HL-60 (cell line): ENCODE measurements around the gene STON1.

ENCODE experiments used
- CTCF ChIP-seq: IDR thresholded peaks from one replicate; pipeline ENCODE4 v1.5.1; 2011; ENCODE audit warnings: low read length, control low read depth, inconsistent platforms; ENCODE audit not compliant: insufficient read depth
- GABPA ChIP-seq: IDR thresholded peaks from 2 replicates; pipeline ENCODE4 v1.6.1; 2012; ENCODE audit warnings: low read depth
- POLR2AphosphoS5 ChIP-seq: IDR thresholded peaks from 2 replicates; pipeline ENCODE4 v1.6.1; 2012; ENCODE audit warnings: low read depth
- REST ChIP-seq: IDR thresholded peaks from 2 replicates; pipeline ENCODE4 v1.6.1; 2012; ENCODE audit warnings: low read depth; ENCODE audit not compliant: insufficient replicate concordance
- SPI1 ChIP-seq: IDR thresholded peaks from 2 replicates; pipeline ENCODE4 v1.6.1; 2012; ENCODE audit warnings: low read depth, mild to moderate bottlenecking, borderline replicate concordance

- no peak for TF ChIP-seq CTCF
- no peak for TF ChIP-seq POLR2AphosphoS5
- TF ChIP-seq REST = no peak
- TF ChIP-seq GABPA = no peak
- no peak for TF ChIP-seq SPI1
Measured at GRCh38 chr2:48482313-48482712, 47.6 kb upstream of the STON1 start.
